Hepatocyte (in vitro differentiated cells): ENCODE data around the gene TBPL1.

Source experiments
- EZH2phosphoT487 ChIP-seq: fragments of 200-600 bp; sonication (generic); IDR thresholded peaks from one replicate; pipeline ENCODE4 v1.6.1; 2018; ENCODE audit warnings: antibody characterized with exemption, mild to moderate bottlenecking, low read depth, moderate library complexity; ENCODE audit not compliant: unreplicated experiment, severe bottlenecking
- TF ChIP-seq, protein P1 (sequence below): fragments of 200-600 bp; sonication (generic); IDR thresholded peaks from 2 replicates; pipeline ENCODE4 v1.5.1; 2016; ENCODE audit warnings: antibody characterized with exemption, mild to moderate bottlenecking; ENCODE audit not compliant: poor library complexity

DNA sequence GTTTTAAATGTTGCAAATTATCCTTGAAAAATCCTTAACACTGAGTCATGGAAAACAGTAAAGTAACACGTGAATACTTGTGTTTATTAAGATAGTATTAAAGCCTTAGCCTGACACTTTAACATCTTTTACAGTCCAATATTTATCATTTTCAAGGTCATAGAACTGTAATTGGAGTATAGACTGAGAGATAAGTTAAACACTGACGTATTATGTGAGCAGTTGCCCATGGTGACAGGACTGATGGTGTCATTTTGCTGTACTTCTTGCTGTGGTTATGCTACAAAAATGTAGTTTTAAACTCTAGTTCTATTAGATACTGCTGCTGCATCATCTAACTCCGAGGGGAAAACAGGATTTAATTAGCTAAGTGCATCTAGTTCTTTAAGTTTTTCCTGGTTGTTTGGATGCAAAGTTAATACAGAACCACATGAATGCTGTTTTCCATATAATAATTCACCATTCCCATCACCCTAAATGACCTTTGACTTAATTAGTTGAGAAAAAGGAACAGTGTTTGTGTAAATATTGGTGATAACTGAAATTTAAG, 61.6 kb downstream of the TBPL1 start:
- TF ChIP-seq, protein P1, sequence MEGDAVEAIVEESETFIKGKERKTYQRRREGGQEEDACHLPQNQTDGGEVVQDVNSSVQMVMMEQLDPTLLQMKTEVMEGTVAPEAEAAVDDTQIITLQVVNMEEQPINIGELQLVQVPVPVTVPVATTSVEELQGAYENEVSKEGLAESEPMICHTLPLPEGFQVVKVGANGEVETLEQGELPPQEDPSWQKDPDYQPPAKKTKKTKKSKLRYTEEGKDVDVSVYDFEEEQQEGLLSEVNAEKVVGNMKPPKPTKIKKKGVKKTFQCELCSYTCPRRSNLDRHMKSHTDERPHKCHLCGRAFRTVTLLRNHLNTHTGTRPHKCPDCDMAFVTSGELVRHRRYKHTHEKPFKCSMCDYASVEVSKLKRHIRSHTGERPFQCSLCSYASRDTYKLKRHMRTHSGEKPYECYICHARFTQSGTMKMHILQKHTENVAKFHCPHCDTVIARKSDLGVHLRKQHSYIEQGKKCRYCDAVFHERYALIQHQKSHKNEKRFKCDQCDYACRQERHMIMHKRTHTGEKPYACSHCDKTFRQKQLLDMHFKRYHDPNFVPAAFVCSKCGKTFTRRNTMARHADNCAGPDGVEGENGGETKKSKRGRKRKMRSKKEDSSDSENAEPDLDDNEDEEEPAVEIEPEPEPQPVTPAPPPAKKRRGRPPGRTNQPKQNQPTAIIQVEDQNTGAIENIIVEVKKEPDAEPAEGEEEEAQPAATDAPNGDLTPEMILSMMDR, result no peak
- no peak for TF ChIP-seq EZH2phosphoT487
